ENCODE results near the gene PER3.

GRCh38 chr1:7780976-7781375, 3.1 kb upstream of the PER3 start:
- TF ChIP-seq CTCF (conservative IDR thresholded peaks at IDR 0.05 in 1 of 2, IDR thresholded peaks at IDR 0.05 in 1 of 2; ENCODE audit: low read depth in 1 of 2, low read length in 2 of 2) (no peak), EZH2 (IDR thresholded peaks at IDR 0.05; ENCODE audit: low read length, missing control alignments) (no peak)

Data from fibroblast of lung (primary cell).